Transverse colon (tissue), 4 donors: ENCODE measurements around the gene PCDHGB4. TPM values are rescaled to one million over a fixed set of nuclear protein-coding genes. Genes with fewer than 3 reads are reported as not detected.
A peak's percentile ranks its signal among the peaks of the same experiment; 100 is the strongest.

Experiments
- DNase-seq: peaks from one replicate; pipeline ENCODE4 v3.0.0-alpha.2; 2019
- H3K27ac ChIP-seq, 4 donors: fragments of 200-600 bp; sonication (generic); 2 replicates each; pipeline ENCODE4 v1.5.1; 2016 to 2018; ENCODE audit warnings: inconsistent platforms in 4 of 4
- H3K27me3 ChIP-seq: fragments of 200-600 bp; sonication (generic); 2 replicates; pipeline ENCODE4 v1.5.1; 2017; ENCODE audit warnings: inconsistent platforms
- H3K36me3 ChIP-seq, 4 donors: fragments of 200-600 bp; sonication (generic); 2 replicates each; pipeline ENCODE4 v1.5.1; 2017 to 2019; ENCODE audit warnings: inconsistent platforms in 4 of 4
- H3K4me1 ChIP-seq, 4 donors: fragments of 200-600 bp; sonication (generic); 2 replicates each; pipeline ENCODE4 v1.5.1; 2017 to 2020; ENCODE audit warnings: inconsistent platforms in 4 of 4
- H3K4me3 ChIP-seq, 4 donors: fragments of 200-600 bp; sonication (generic); 1 replicate in 1 of 4; 2 replicates in 3 of 4; pipeline versions ENCODE4 v1.5.1 to v1.6.1; 2017 to 2019; ENCODE audit warnings: inconsistent platforms in 4 of 4
- H3K9me3 ChIP-seq, 2 donors: fragments of 200-600 bp; sonication (generic); 2 replicates each; pipeline ENCODE4 v1.5.1; 2017 to 2019; ENCODE audit warnings: inconsistent platforms in 2 of 2
- CTCF ChIP-seq, 5 experiments: fragments of 200-600 bp in 3 of 5; fragments of 450-650 bp in 2 of 5; sonication (generic) in 3 of 5; IDR thresholded peaks; 1 replicate in 2 of 5; 2 replicates in 3 of 5; pipeline ENCODE4 v1.5.1; 2016 to 2017; ENCODE audit warnings: antibody characterized with exemption in 5 of 5, inconsistent platforms in 3 of 5, mild to moderate bottlenecking in 2 of 5, moderate library complexity in 1 of 5
- EP300 ChIP-seq: sonication (generic); formaldehyde crosslinking; IDR thresholded peaks from one replicate; pipeline ENCODE4 v1.6.1; 2017; ENCODE audit warnings: antibody characterized with exemption, low read depth
- POLR2A ChIP-seq: fragments of 450-650 bp; IDR thresholded peaks from one replicate; pipeline ENCODE4 v1.6.1; 2016; ENCODE audit warnings: antibody characterized with exemption, mild to moderate bottlenecking, moderate library complexity
- POLR2AphosphoS5 ChIP-seq, 3 donors: sonication (generic); formaldehyde crosslinking; IDR thresholded peaks; one replicate each; pipeline ENCODE4 v1.6.1; 2016; ENCODE audit warnings: antibody characterized with exemption in 3 of 3
- WGBS, 2 donors: methylation state at CpG; one replicate each; pipeline ENCODE4 v1.1.5; 2018; ENCODE audit warnings: low coverage in 1 of 2; 5-methylcytosine and 5-hydroxymethylcytosine counted together
- in situ Hi-C, 4 donors: fragments of 200-750 bp; cut with MboI; loops; one replicate each; pipeline versions ENCODE4 v1.15.0 to v1.15.1; 2017; ENCODE audit warnings: low sequenced_read_pairs in 3 of 4, low pct_ligation_motif_present in 1 of 4, low pct_unique_long_range_greater_than_20kb in 1 of 4
- intact Hi-C: fragments of 100-400 bp; cut with DNase I; formaldehyde crosslinking; loops from one replicate; pipeline ENCODE4 v1.15.1; 2023; ENCODE audit warnings: low total_unique reads
- total RNA-seq, 4 donors: library from RNA; depleted of rRNA; stranded (reverse); fragments of >200 nt; gene quantifications; one replicate each; pipeline ENCODE4 v1.1.0, GENCODE V29; 2016

PCDHGB4 gene
- total RNA-seq, 4 donors from 2014 or later, result 0.40 to 4.4 (median 2.4) TPM

GRCh38 chr5:141382469-141383294 lies 4.8 kb upstream of the PCDHGB4 start, which contains the start of gene PCDHGA7:
TSS of gene PCDHGA7 (plus strand) at chr5:141382742. CDS start at chr5:141382900, 158 bp downstream.
- in situ Hi-C loops (loop anchor here in 1 of 4 donors (25.0 kb wide), 1 partner anchor 170 kb away; the partner anchor contains the start of genes PCDHB12, PCDHB13 and PCDHB14), intact Hi-C loops (no loop called here)
- WGBS, 2 donors, result 9 to 32% methylated on average over 7 to 37 of the region's 37 CpGs
- no peaks in the 10 kb centered on the region for H3K36me3 ChIP-seq
- H3K4me1 ChIP-seq, result no peaks in the 10 kb centered on the region
- no peak for DNase-seq
- TF ChIP-seq CTCF (IDR thresholded peaks at IDR 0.05) (no peak), POLR2AphosphoS5 (IDR thresholded peaks at IDR 0.05) (no peak), POLR2A (no peak), EP300 (no peak)
- peak within 1 kb of the TSS in 1 of 4 donors; percentile 21 for H3K4me3 ChIP-seq
- peaks cover 13% of the 10 kb centered on the region for H3K27me3 ChIP-seq
- H3K27ac ChIP-seq, result no peak within 1 kb of the TSS
- peaks cover 54 to 84% of the 10 kb centered on the region in 2 donors for H3K9me3 ChIP-seq

DNA sequence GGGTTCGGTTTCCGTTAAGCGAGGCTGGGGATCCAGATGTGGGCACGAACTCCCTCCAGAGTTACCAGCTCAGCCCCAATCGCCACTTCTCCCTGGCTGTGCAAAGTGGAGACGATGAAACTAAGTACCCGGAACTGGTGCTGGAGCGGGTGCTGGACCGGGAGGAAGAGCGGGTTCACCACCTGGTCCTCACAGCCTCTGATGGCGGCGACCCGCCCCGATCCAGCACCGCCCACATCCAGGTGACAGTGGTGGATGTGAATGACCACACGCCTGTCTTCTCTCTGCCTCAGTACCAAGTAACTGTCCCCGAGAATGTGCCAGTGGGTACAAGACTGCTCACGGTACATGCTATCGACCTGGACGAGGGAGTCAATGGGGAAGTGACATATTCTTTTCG lies 4.2 kb upstream of the PCDHGB4 start:
- WGBS, 2 donors, result 50 to 67% methylated on average over 8 to 21 of the region's 21 CpGs
- Histone ChIP-seq H3K4me3 (no peak overlapping the region), H3K9me3 (peaks cover 51 to 79% of the 10 kb centered on the region in 2 donors), H3K27me3 (peaks cover 13% of the 10 kb centered on the region), H3K4me1 (no peaks in the 10 kb centered on the region), H3K36me3 (no peaks in the 10 kb centered on the region), H3K27ac (no peak overlapping the region)
- in situ Hi-C loops (loop anchor here in 1 of 4 donors (25.0 kb wide), 1 partner anchor 171 kb away; the partner anchor contains the start of genes PCDHB12, PCDHB13 and PCDHB14), intact Hi-C loops (no loop called here)
- no peak for DNase-seq
- TF ChIP-seq EP300 (no peak), CTCF (IDR thresholded peaks at IDR 0.05) (no peak), POLR2A (no peak), POLR2AphosphoS5 (IDR thresholded peaks at IDR 0.05) (no peak)

GRCh38 chr5:141384471-141385267 lies 2.8 kb upstream of the PCDHGB4 start:
- in situ Hi-C loops, result loop anchor here in 1 of 4 donors (25.0 kb wide), 1 partner anchor 172 kb away; the partner anchor contains the start of genes PCDHB12, PCDHB13 and PCDHB14
- no peaks in the 10 kb centered on the region for H3K4me1 ChIP-seq
- peaks cover 64 to 84% of the 10 kb centered on the region in 2 donors for H3K9me3 ChIP-seq
- no peak overlapping the region for H3K4me3 ChIP-seq
- intact Hi-C loops, result no loop called here
- H3K36me3 ChIP-seq, result no peaks in the 10 kb centered on the region
- peaks cover 13% of the 10 kb centered on the region for H3K27me3 ChIP-seq
- DNase-seq, result no peak
- H3K27ac ChIP-seq, result no peak overlapping the region
- 70 to 76% methylated on average over 2 to 42 of the region's 43 CpGs for WGBS, 2 donors
- TF ChIP-seq CTCF (IDR thresholded peaks at IDR 0.05) (no peak), EP300 (no peak), POLR2A (no peak), POLR2AphosphoS5 (IDR thresholded peaks at IDR 0.05) (no peak)

DNA sequence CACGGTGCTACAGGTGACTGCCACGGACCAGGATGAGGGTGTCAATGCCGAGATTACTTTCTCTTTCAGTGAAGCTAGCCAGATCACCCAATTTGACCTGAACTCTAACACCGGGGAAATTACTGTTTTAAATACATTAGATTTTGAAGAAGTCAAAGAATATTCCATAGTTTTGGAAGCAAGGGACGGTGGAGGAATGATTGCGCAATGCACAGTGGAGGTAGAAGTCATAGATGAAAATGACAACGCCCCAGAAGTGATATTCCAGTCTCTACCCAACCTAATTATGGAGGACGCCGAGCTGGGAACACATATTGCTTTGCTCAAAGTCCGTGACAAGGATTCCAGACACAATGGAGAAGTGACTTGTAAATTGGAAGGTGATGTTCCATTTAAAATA lies 1.2 kb downstream of the PCDHGB4 start:
- peaks cover 8% of the 10 kb centered on the region for H3K27me3 ChIP-seq
- H3K4me3 ChIP-seq, result no peak overlapping the region
- WGBS, 2 donors, result 66 to 71% methylated on average over 6 to 10 of the region's 10 CpGs
- no peaks in the 10 kb centered on the region for H3K4me1 ChIP-seq
- intact Hi-C loops, result no loop called here
- DNase-seq, result no peak
- TF ChIP-seq EP300 (no peak), CTCF (IDR thresholded peaks at IDR 0.05) (no peak), POLR2A (no peak), POLR2AphosphoS5 (IDR thresholded peaks at IDR 0.05) (no peak)
- H3K9me3 ChIP-seq, result peaks cover 76 to 89% of the 10 kb centered on the region in 2 donors
- in situ Hi-C loops, result loop anchor here in 1 of 4 donors (25.0 kb wide), 1 partner anchor 176 kb away; the partner anchor contains the start of genes PCDHB12, PCDHB13 and PCDHB14
- H3K27ac ChIP-seq, result no peak overlapping the region
- H3K36me3 ChIP-seq, result no peaks in the 10 kb centered on the region
